RWPE2 (cell line): ENCODE data around the gene ENAH.

ENCODE experiments used
- ATAC-seq: fragments of 200-7000 bp; cut with Tn5 transposase; 3 replicates; pipeline ENCODE4 v1.9.1; 2021; ENCODE audit warnings: low read depth
- DNase-seq: peaks from one replicate; pipeline ENCODE4 v3.0.0-alpha.2; 2020; ENCODE audit warnings: low spot score
- H3K27ac ChIP-seq: fragments of 450-650 bp; 2 replicates; pipeline ENCODE4 v1.5.1; 2017; ENCODE audit warnings: mild to moderate bottlenecking; ENCODE audit not compliant: poor library complexity, severe bottlenecking
- H3K27me3 ChIP-seq: fragments of 250-450 bp; sonication (Bioruptor Pico); 2 replicates; pipeline ENCODE4 v1.5.1; 2021; ENCODE audit warnings: mild to moderate bottlenecking, moderate library complexity; ENCODE audit not compliant: insufficient read depth, poor library complexity, severe bottlenecking
- H3K36me3 ChIP-seq: fragments of 250-450 bp; sonication (Bioruptor Pico); 2 replicates; pipeline ENCODE4 v1.5.1; 2020; ENCODE audit warnings: low read depth, mild to moderate bottlenecking, moderate library complexity
- H3K4me1 ChIP-seq: fragments of 250-450 bp; sonication (Bioruptor Pico); 2 replicates; pipeline ENCODE4 v1.5.1; 2021; ENCODE audit warnings: mild to moderate bottlenecking, moderate library complexity; ENCODE audit not compliant: insufficient read depth, poor library complexity, severe bottlenecking
- H3K4me3 ChIP-seq: fragments of 250-450 bp; sonication (Bioruptor Pico); 2 replicates; pipeline ENCODE4 v1.5.1; 2021; ENCODE audit warnings: mild to moderate bottlenecking, moderate library complexity; ENCODE audit not compliant: severe bottlenecking
- H3K9me3 ChIP-seq: fragments of 250-450 bp; sonication (Bioruptor Pico); 2 replicates; pipeline ENCODE4 v1.5.1; 2021; ENCODE audit warnings: mild to moderate bottlenecking, moderate library complexity; ENCODE audit not compliant: severe bottlenecking
- CTCF ChIP-seq: fragments of 450-650 bp; IDR thresholded peaks from one replicate; pipeline ENCODE4 v1.5.1; 2017; ENCODE audit warnings: mild to moderate bottlenecking, moderate library complexity; ENCODE audit not compliant: poor library complexity, severe bottlenecking

Gene ENAH

GRCh38 chr1:225593414-225593813, 59.5 kb downstream of the ENAH start:
- no peaks in the 10 kb centered on the region for H3K4me1 ChIP-seq
- H3K9me3 ChIP-seq, result no peaks in the 10 kb centered on the region
- no peak for TF ChIP-seq CTCF
- no peaks in the 10 kb centered on the region for H3K27me3 ChIP-seq
- ATAC-seq (no peak), DNase-seq (no peak)
- H3K36me3 ChIP-seq, result no peaks in the 10 kb centered on the region
- no peak overlapping the region for H3K4me3 ChIP-seq
- H3K27ac ChIP-seq, result no peak overlapping the region

DNA sequence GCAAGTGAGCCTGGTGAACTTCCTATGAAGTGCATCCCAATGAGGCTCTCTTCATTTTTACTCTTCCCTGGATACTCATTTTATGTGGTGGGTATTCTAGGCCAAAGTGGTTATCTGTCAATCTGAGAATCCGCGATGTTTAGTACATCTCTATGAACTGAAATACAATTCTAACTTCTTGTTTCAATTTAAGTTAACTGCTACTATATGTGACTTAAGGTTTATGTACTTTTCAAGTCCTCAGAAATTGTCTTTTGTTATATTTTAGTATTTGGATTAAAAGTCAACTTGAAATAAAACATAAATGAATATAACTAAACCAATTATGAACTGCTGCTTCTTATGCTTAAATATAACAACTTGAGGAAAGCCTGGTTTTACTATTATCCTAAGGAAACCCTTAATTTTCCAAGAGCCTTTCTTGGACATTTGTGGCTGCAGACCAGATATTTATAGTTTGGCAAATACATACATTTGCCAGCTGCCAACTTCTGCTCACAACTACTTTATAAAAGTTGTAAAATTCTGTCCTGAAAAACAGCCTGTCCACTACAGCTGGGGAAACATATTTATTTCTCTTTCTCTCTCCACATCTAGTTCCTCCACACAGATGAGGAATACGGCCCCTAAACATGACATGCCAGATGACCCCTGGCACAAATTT, 60.4 kb downstream of the ENAH start:
- H3K27me3 ChIP-seq, result no peaks in the 10 kb centered on the region

GRCh38 chr1:225587310-225587709, 65.6 kb downstream of the ENAH start:
- H3K9me3 ChIP-seq, result no peaks in the 10 kb centered on the region
- no peaks in the 10 kb centered on the region for H3K36me3 ChIP-seq
- no peak overlapping the region for H3K4me3 ChIP-seq
- H3K4me1 ChIP-seq, result no peaks in the 10 kb centered on the region
- no peak for TF ChIP-seq CTCF
- ATAC-seq, result no peak
- no peak for DNase-seq
- H3K27me3 ChIP-seq, result no peaks in the 10 kb centered on the region
- H3K27ac ChIP-seq, result no peak overlapping the region

More for the DNA sequence above, 60.4 kb downstream of the ENAH start:
- TF ChIP-seq CTCF, result no peak
- Histone ChIP-seq H3K9me3 (no peaks in the 10 kb centered on the region), H3K4me3 (no peak overlapping the region), H3K36me3 (no peaks in the 10 kb centered on the region), H3K27ac (no peak overlapping the region), H3K4me1 (no peaks in the 10 kb centered on the region)
- ATAC-seq (no peak), DNase-seq (no peak)

GRCh38 chr1:225581186-225581585, 71.7 kb downstream of the ENAH start:
- DNase-seq (no peak), ATAC-seq (no peak)
- Histone ChIP-seq H3K4me1 (no peaks in the 10 kb centered on the region), H3K27ac (no peak overlapping the region), H3K9me3 (no peaks in the 10 kb centered on the region), H3K36me3 (no peaks in the 10 kb centered on the region), H3K4me3 (no peak overlapping the region), H3K27me3 (no peaks in the 10 kb centered on the region)
- TF ChIP-seq CTCF, result no peak
